Rectal smooth muscle tissue (tissue), 1 donor: ENCODE results near the gene UCMA.
"Not testable (repeated sequence)": the region's sequence is repeated elsewhere in the genome, so short reads cannot be mapped to it uniquely, and the experiment has no call there.

Experiments
- H3K27ac ChIP-seq: one replicate; pipeline ENCODE4 v1.7.0; 2013; ENCODE audit warnings: low read depth, low read length, inconsistent platforms
- H3K27me3 ChIP-seq: one replicate; pipeline ENCODE4 v1.7.0; 2013; ENCODE audit warnings: low read length; ENCODE audit not compliant: control insufficient read depth, insufficient read depth
- H3K36me3 ChIP-seq: one replicate; pipeline ENCODE4 v1.7.0; 2013; ENCODE audit warnings: low read length; ENCODE audit not compliant: control insufficient read depth, insufficient read depth
- H3K4me1 ChIP-seq: one replicate; pipeline ENCODE4 v1.7.0; 2013; ENCODE audit warnings: low read length; ENCODE audit not compliant: control insufficient read depth, insufficient read depth
- H3K4me3 ChIP-seq: one replicate; pipeline ENCODE4 v1.7.0; 2013; ENCODE audit warnings: low read length
- H3K9ac ChIP-seq: one replicate; pipeline ENCODE4 v1.7.0; 2013; ENCODE audit warnings: low read length

The UCMA gene

DNA sequence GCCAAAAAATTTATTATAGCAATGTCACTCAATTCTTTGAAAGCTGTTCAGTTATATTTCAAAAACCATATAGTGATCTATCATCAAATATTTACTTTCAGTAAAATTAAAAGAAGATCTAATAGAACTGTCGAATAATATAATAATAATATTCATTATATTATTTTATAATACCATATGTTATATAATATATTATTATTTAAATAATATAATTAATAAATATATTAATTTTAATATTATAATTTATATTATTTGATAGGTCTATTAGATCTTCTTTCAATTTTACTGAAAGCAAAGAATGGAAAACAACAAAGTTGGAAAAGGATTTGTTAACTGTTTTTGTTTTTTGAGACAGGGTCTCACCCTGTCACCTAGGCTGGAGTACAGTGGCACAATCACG lies 22.5 kb upstream of the UCMA start:
- Histone ChIP-seq H3K27me3 (no peaks in the 10 kb centered on the region), H3K4me3 (no peak overlapping the region), H3K36me3 (no peaks in the 10 kb centered on the region), H3K27ac (no peak overlapping the region), H3K9ac (no peak overlapping the region), H3K4me1 (no peaks in the 10 kb centered on the region)

DNA sequence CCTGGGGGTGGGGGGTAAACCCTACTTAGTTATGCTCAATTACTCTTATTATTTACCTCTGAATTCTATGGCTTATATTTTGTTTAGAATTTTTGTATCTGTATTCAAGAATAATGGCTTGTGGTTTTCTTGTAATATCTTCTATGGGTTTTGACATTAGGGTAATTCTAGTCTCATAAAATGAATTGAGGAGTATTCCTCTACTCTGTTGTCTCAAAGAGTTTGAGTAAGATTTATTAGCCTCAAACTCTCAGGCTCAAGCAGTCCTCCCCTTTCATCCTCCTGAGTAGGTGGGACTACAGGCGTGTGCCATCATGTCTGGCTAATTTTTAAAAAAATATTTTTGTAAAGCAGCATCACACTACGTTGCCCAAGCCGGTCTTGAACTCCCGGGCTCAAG lies 19.6 kb upstream of the UCMA start:
- no peaks in the 10 kb centered on the region for H3K4me1 ChIP-seq
- no peak overlapping the region for H3K9ac ChIP-seq
- no peaks in the 10 kb centered on the region for H3K36me3 ChIP-seq
- no peaks in the 10 kb centered on the region for H3K27me3 ChIP-seq
- no peak overlapping the region for H3K4me3 ChIP-seq
- H3K27ac ChIP-seq = no peak overlapping the region

DNA sequence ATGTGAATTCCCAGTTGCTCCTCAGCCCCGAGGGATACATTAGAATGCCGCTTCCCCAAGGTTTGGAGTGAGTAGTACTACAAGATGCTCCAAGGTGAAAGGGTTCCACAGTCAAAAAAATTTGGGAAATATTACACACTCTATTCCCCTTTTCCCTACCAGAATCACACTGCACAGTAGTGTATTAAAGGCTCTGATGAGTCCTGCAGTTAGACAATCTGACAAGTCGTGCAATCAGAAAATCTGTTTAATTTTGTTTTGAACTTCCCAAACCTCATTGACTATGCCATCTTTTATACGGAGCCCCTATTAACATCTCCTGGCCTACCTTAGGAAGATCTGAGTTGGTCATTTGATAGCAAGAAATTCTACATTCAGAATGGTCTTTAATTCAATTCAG lies 13.6 kb upstream of the UCMA start:
- Histone ChIP-seq H3K4me3 (no peak overlapping the region), H3K36me3 (no peaks in the 10 kb centered on the region), H3K27ac (no peak overlapping the region), H3K9ac (no peak overlapping the region), H3K4me1 (no peaks in the 10 kb centered on the region), H3K27me3 (no peaks in the 10 kb centered on the region)

DNA sequence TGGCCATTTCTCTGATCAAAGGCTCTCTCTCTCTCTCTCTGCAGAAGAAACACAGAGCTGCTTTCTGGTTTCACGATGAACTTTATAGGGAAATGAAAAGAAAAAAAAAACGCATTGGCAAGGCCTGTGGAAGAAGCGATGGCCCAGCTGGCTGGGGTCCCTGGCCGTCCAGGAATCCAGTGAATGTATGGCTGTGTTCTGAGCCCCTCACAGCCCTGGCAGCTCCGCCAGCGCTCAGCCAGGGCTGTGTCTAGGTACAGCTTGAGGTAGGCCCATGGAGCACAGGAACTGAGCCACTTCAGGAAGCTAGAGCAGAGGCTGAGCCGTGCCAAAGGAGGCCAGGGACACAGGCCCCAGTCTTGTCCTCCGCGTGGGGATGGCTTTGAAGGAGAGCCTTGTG lies 13.1 kb upstream of the UCMA start:
- Histone ChIP-seq H3K36me3 (no peaks in the 10 kb centered on the region), H3K4me1 (no peaks in the 10 kb centered on the region), H3K27ac (no peak overlapping the region), H3K9ac (no peak overlapping the region), H3K4me3 (no peak overlapping the region), H3K27me3 (no peaks in the 10 kb centered on the region)

DNA sequence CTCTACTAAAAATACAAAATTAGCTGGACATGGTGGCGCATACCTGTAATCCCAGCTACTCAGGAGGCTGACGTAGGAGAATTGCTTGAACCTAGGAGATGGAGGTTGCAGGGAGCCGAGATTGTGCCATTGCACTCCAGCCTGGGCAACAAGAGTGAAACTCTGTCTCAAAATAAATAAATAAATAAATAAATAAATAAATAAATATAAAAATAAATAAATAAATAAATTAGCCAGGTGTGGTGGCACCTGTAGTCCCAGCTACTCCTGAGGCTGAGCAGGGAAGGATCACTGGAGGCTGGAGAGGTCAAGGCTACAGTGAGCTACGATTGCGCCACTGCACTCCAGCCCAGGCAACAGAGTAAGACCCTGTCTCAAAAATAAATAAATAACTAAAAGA lies 8.1 kb upstream of the UCMA start:
- H3K4me3 ChIP-seq, H3K4me1 ChIP-seq, H3K27ac ChIP-seq, H3K9ac ChIP-seq, H3K27me3 ChIP-seq, H3K36me3 ChIP-seq: not testable (repeated sequence)

DNA sequence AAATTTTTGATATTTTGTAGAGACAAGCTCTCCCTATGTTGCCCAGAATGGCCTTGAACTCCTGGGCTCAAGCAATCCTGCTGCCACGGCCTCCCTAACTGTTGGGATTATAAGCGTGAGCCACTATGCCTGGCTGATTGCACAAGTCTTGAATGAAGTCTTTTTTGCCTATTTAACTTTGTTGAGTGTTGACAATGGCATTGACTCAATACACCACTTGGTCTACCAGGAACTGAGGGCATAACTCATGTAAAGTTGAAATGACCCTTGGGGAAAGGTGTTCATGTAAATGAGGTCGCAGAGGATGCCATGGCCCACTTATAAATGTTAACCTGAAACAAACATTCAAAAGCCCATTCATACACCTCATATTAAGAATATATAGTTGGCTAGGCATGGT lies 7.4 kb upstream of the UCMA start:
- H3K27ac ChIP-seq = no peak overlapping the region
- H3K9ac ChIP-seq = no peak overlapping the region
- H3K27me3 ChIP-seq = no peaks in the 10 kb centered on the region
- H3K4me3 ChIP-seq = no peak overlapping the region
- H3K36me3 ChIP-seq = no peaks in the 10 kb centered on the region
- H3K4me1 ChIP-seq = no peaks in the 10 kb centered on the region

DNA sequence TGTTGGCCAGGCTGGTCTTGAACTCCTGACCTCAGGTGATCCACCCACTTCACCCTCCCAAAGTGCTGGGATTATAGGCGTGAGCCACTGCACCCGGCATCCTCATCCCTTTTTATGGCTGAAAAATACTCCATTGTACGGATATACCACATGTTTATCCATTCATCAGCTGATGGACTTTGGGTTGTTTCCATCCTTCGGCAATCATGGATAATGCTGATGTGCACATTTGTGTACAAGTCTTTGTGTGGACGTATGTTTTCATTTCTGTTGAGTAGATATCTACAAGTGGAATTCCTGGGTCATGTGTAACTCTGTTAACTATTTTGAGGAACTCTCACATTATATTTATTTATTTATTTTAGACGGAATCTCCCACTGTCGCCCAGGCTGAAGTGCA lies 5.7 kb upstream of the UCMA start:
- Histone ChIP-seq H3K27me3 (no peaks in the 10 kb centered on the region), H3K4me3 (no peak overlapping the region), H3K27ac (no peak overlapping the region), H3K36me3 (no peaks in the 10 kb centered on the region), H3K9ac (no peak overlapping the region), H3K4me1 (no peaks in the 10 kb centered on the region)

DNA sequence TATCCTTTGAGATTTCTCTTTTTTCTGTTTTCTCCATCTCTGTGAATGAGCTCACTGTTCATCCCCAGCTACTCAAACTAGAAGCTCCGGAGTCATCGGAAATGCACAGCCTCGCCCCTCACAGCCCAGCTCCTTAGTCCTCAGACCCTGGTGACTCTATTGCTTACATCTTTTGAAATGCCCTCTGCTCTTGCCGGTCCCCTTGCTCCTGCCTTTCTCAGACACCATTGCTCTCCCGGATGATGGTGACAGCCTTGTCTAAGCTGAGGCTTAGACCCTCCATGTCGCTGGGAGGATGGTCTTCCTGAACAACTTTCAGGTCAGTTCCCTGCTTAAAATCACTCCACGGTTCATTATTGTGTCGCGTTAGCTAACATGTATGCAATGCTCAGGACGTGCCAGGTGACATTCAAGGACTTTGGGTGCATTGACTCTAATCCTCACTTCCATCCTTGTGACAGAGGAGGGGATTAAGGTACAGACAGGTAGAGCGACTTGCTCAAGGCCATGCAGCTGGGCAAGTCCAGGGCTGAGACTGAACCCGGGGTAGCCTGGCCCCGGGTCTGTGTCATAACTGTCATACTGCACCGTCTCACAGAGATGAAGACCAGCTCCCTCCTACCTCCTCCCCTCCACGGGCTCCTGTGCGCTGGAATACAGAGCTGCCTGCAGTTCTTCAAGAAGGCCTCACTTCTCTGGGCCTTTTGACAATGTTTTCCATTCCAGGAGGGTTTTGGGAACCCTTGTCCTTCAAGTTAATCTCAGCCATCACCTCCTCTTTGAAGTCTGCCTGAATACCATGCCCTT lies 4.3 kb upstream of the UCMA start:
- Histone ChIP-seq H3K36me3 (no peaks in the 10 kb centered on the region), H3K4me3 (no peak overlapping the region), H3K4me1 (no peaks in the 10 kb centered on the region), H3K27ac (no peak overlapping the region), H3K9ac (no peak overlapping the region), H3K27me3 (no peaks in the 10 kb centered on the region)

DNA sequence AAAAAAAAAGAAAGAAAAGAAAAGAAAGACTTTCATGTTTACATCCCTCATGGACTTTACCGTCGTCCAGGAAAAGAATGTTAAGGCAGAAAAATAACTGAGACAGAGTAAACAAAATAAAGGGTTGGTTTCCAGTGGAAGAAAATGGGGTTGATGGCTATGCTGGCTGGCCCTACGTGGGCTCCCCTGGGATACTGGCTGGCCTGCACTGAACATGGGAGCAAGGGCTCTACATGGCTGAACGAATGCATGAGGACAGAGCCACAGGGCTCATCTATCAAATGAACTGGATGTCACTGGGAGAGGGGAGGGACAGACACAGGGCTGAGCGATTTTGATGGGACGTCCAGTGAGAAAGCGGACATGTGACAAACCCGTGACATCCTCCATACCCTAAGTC lies 2.5 kb upstream of the UCMA start:
- H3K9ac ChIP-seq = no peak overlapping the region
- no peaks in the 10 kb centered on the region for H3K27me3 ChIP-seq
- no peak overlapping the region for H3K27ac ChIP-seq
- H3K36me3 ChIP-seq = no peaks in the 10 kb centered on the region
- H3K4me3 ChIP-seq = no peak overlapping the region
- no peaks in the 10 kb centered on the region for H3K4me1 ChIP-seq

DNA sequence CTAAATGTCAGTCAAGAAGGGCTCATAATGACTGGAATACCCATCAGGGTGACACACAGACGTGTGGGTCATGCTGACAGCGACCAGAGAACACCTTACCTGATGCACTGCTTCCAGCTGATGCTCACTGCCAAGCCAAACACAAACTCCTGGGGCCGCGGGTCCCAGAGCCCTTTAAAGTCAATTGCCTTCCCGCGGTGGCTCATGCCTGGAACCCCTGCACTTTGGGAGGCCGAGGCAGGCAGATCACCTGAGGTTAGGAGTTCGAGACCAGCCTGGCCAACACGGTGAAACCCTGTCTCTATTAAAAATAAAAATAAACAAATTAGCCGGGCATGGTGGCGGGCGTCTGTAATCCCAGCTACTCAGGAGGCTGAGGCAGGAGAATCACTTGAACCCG lies 562 bp upstream of the UCMA start:
- not testable (repeated sequence) for H3K36me3 ChIP-seq, H3K4me1 ChIP-seq, H3K27ac ChIP-seq, H3K4me3 ChIP-seq, H3K9ac ChIP-seq, H3K27me3 ChIP-seq

DNA sequence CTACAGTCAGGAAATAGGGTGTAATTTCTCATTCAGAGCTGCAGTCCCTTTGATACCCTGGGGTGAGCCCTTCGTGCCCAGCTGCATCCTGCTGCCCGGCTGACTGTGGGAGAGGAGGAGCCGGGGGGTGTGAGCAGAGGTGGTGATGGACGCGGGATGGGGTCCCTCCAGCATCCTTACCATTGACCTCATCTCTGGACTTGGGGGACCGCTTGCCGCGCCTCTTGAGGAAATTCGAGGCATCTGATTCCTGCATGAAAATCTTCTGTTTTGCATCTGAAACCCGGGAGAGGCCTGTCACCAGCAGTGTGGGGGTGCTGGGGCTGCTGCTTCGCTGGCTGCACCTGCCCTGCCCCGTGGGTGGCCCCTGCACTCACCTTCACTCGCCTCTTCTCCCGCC lies 816 bp downstream of the UCMA start:
- Histone ChIP-seq H3K27me3 (no peaks in the 10 kb centered on the region), H3K4me1 (no peaks in the 10 kb centered on the region), H3K36me3 (no peaks in the 10 kb centered on the region), H3K27ac (no peak overlapping the region), H3K4me3 (no peak overlapping the region), H3K9ac (no peak overlapping the region)

DNA sequence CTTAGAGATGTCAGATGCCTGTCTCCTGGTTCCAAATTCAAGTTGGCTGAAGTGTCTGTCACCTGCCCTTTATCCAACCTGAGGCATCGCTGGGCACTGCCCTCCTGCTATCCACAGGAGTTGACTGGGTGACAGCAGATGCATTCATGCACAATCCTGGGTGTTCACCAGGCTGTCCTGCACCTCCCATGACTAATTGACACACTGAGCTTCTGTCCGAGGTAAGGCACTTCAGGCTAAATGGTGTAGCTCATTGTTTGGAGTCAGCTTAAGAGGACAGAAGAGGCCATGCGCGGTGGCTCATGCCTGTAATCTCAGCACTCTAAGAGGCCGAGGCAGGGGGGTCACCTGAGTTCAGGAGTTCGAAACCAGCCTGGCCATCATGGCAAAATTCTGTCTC lies 2.4 kb downstream of the UCMA start:
- Histone ChIP-seq H3K27me3 (no peaks in the 10 kb centered on the region), H3K4me1 (no peaks in the 10 kb centered on the region), H3K4me3 (no peak overlapping the region), H3K36me3 (no peaks in the 10 kb centered on the region), H3K9ac (no peak overlapping the region), H3K27ac (no peak overlapping the region)

DNA sequence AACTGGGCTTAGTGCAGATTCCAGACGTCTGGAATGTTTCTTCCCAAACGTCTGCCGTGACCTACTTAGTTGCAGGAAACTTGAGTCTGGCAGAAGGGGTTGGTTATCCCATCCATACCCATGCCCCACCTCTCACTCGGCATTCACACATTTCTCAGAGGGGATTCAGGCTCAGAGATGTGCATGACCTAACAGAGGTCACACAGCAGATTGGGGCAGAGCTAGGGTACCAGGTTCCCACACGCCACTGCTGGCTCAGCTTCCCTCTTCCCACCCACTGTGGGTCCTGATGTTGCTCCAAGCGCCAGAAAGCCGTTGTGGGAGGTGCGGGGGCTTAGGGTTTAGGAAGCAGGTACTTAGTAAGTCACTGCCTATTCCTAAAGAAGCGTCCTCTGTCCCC lies 3.0 kb downstream of the UCMA start:
- H3K4me1 ChIP-seq = no peaks in the 10 kb centered on the region
- H3K27me3 ChIP-seq = no peaks in the 10 kb centered on the region
- H3K27ac ChIP-seq = no peak overlapping the region
- H3K4me3 ChIP-seq = no peak overlapping the region
- no peak overlapping the region for H3K9ac ChIP-seq
- H3K36me3 ChIP-seq = no peaks in the 10 kb centered on the region
